ENCODE data around the gene CST9. TPM values are rescaled to one million over a fixed set of nuclear protein-coding genes. Genes with fewer than 3 reads are reported as not detected.

The CST9 gene
- total and polyA plus RNA-seq, 2 of the 13 experiments (the other 11 are each of a cell fraction or from before 2014, with no cell fraction given) = 0.07 TPM; not detected in 1

- TF ChIP-seq FOXP4 (CRISPR knock-in tag; IDR thresholded peaks at IDR 0.05) (no peak), ZKSCAN1 (IDR thresholded peaks at IDR 0.05; ENCODE audit: low read length) (no peak), ZMYM2 (CRISPR knock-in tag; IDR thresholded peaks at IDR 0.05) (0 out of 2 replicates have a peak, but pooled peaks have one; percentile 5), SSRP1 (CRISPR knock-in tag; IDR thresholded peaks at IDR 0.05) (no peak), RBM22 (optimal IDR thresholded peaks at IDR 0.05; ENCODE audit: low read length) (no peak), FOXO4 (CRISPR knock-in tag; conservative IDR thresholded peaks at IDR 0.05) (0 out of 2 replicates have a peak, but pooled peaks have one; percentile 18), HNRNPH1 (optimal IDR thresholded peaks at IDR 0.05; ENCODE audit: low read depth, low read length) (no peak), ZBTB46 (CRISPR knock-in tag; IDR thresholded peaks at IDR 0.05; ENCODE audit: borderline replicate concordance) (no peak), SOX13 (IDR thresholded peaks at IDR 0.05) (no peak), SOX13 (CRISPR knock-in tag; conservative IDR thresholded peaks at IDR 0.05 in 1 of 2, IDR thresholded peaks at IDR 0.05 in 1 of 2) (peak in 1 of 2 experiments; percentile 30; a peak in 1 of 4 replicates), ZNF652 (CRISPR knock-in tag; IDR thresholded peaks at IDR 0.05; ENCODE audit: borderline replicate concordance, low read depth) (no peak), CTCF (CRISPR knock-in tag; IDR thresholded peaks at IDR 0.05) (0 out of 2 replicates have a peak, but pooled peaks have one; percentile 8), ZNF891 (CRISPR knock-in tag; IDR thresholded peaks at IDR 0.05) (no peak), ZBTB39 (CRISPR knock-in tag; IDR thresholded peaks at IDR 0.05) (no peak), THRA (CRISPR knock-in tag; IDR thresholded peaks at IDR 0.05; ENCODE audit: borderline replicate concordance) (no peak)
Measured at GRCh38 chr20:23641936-23642751, 36.4 kb upstream of the CST9 start (continued).

Measured in HepG2 (cell line).